IMR-90 (cell line): Measurements from ENCODE around the gene LAPTM5. TPM values are rescaled to one million over a fixed set of nuclear protein-coding genes. Genes with fewer than 3 reads are reported as not detected.
A peak's percentile ranks its signal among the peaks of the same experiment; 100 is the strongest.

Experiments used
- ATAC-seq: fragments of 200-7000 bp; cut with Tn5 transposase; 2 replicates; pipeline ENCODE4 v1.9.1; 2020; ENCODE audit warnings: low read depth, mild to moderate bottlenecking, moderate library complexity
- BruUV-seq: library from RNA; stranded (reverse); fragments of 400-500 nt; replicated peaks from 2 replicates; lab custom pipeline; 2021; lab: Mats Ljungman, UMichigan
- CTCF ChIA-PET: fragments of 300-600 bp; formaldehyde crosslinking; extraction: SDS; loops from one replicate; lab custom pipeline; 2021; ENCODE audit warnings: antibody characterized with exemption; lab: Yijun Ruan, JAX
- POLR2A ChIA-PET: fragments of 300-600 bp; sonication (Branson Sonifier 250); formaldehyde crosslinking; loops from one replicate; lab custom pipeline; 2022; ENCODE audit warnings: antibody characterized with exemption; ENCODE audit not compliant: unreplicated experiment; lab: Charles Lee
- DNase-seq: peaks from one replicate; pipeline ENCODE4 v3.0.0; 2013
- H2AFZ ChIP-seq: replicated peaks from 2 replicates; pipeline ENCODE3; 2013; ENCODE audit warnings: low read length, mild to moderate bottlenecking; ENCODE audit not compliant: poor library complexity
- H2AK5ac ChIP-seq: 2 replicates; pipeline ENCODE4 v1.6.1; 2013; ENCODE audit warnings: low read depth, low read length, inconsistent platforms
- H2AK9ac ChIP-seq: replicated peaks from 2 replicates; pipeline ENCODE3; 2013; ENCODE audit warnings: mild to moderate bottlenecking, low read depth, low read length, moderate library complexity; ENCODE audit not compliant: poor library complexity
- H2BK120ac ChIP-seq: 2 replicates; pipeline ENCODE4 v1.6.1; 2013; ENCODE audit warnings: low read depth, low read length, inconsistent platforms
- H2BK15ac ChIP-seq: 3 replicates; pipeline ENCODE4 v1.6.1; 2013; ENCODE audit warnings: low read depth, low read length, inconsistent platforms
- H2BK20ac ChIP-seq: 2 replicates; pipeline ENCODE4 v1.6.1; 2013; ENCODE audit warnings: low read depth, mild to moderate bottlenecking, inconsistent platforms, low read length, moderate library complexity
- H2BK5ac ChIP-seq: 2 replicates; pipeline ENCODE4 v1.6.1; 2013; ENCODE audit warnings: mild to moderate bottlenecking, low read depth, low read length, inconsistent platforms; ENCODE audit not compliant: poor library complexity, severe bottlenecking
- H3K14ac ChIP-seq: replicated peaks from 2 replicates; pipeline ENCODE4 v1.6.1; 2013; ENCODE audit warnings: low read depth, low read length, inconsistent platforms
- H3K18ac ChIP-seq: 2 replicates; pipeline ENCODE4 v1.6.1; 2013; ENCODE audit warnings: low read depth, low read length, control low read depth
- H3K23ac ChIP-seq: 2 replicates; pipeline ENCODE4 v1.6.1; 2013; ENCODE audit warnings: low read depth, low read length, inconsistent platforms
- H3K27ac ChIP-seq: 2 replicates; pipeline ENCODE4 v1.5.1; 2013; ENCODE audit warnings: mild to moderate bottlenecking, control low read depth, low read length; ENCODE audit not compliant: insufficient read depth
- H3K27me3 ChIP-seq: 2 replicates; pipeline ENCODE4 v1.6.1; 2013; ENCODE audit warnings: low read length; ENCODE audit not compliant: control insufficient read depth, insufficient read depth
- H3K36me3 ChIP-seq: 2 replicates; pipeline ENCODE4 v1.6.1; 2013; ENCODE audit warnings: low read length, mixed read lengths; ENCODE audit not compliant: control insufficient read depth, insufficient read depth
- H3K4ac ChIP-seq: 2 replicates; pipeline ENCODE4 v1.6.1; 2013; ENCODE audit warnings: low read depth, low read length, inconsistent platforms
- H3K4me1 ChIP-seq: 2 replicates; pipeline ENCODE4 v1.6.1; 2013; ENCODE audit warnings: low read length, mixed read lengths; ENCODE audit not compliant: control insufficient read depth, insufficient read depth
- H3K4me2 ChIP-seq: 2 replicates; pipeline ENCODE4 v1.6.1; 2013; ENCODE audit warnings: low read depth, mild to moderate bottlenecking, control low read depth, low read length, moderate library complexity
- H3K4me3 ChIP-seq: 2 replicates; pipeline ENCODE4 v1.5.1; 2013; ENCODE audit warnings: low read depth, mild to moderate bottlenecking, control low read depth, low read length, moderate library complexity; ENCODE audit not compliant: insufficient read depth
- H3K56ac ChIP-seq: 2 replicates; pipeline ENCODE4 v1.6.1; 2013; ENCODE audit warnings: low read length, inconsistent platforms; ENCODE audit not compliant: insufficient read depth; ENCODE audit errors: extremely low read depth
- H3K79me1 ChIP-seq, 2 experiments: 2 replicates each; pipeline ENCODE4 v1.6.1; 2013; ENCODE audit warnings: low read length in 2 of 2, inconsistent platforms in 1 of 2, low read depth in 1 of 2
- H3K9ac ChIP-seq: 2 replicates; pipeline ENCODE4 v1.6.1; 2013; ENCODE audit warnings: low read depth, low read length, control low read depth
- H3K9me1 ChIP-seq: 2 replicates; pipeline ENCODE4 v1.6.1; 2013; ENCODE audit warnings: low read length, inconsistent platforms; ENCODE audit not compliant: insufficient read depth
- H3K9me3 ChIP-seq: 2 replicates; pipeline ENCODE4 v1.6.1; 2013; ENCODE audit warnings: low read length; ENCODE audit not compliant: control insufficient read depth, insufficient read depth
- H4K20me1 ChIP-seq: 2 replicates; pipeline ENCODE4 v1.6.1; 2013; ENCODE audit warnings: low read length, inconsistent platforms; ENCODE audit not compliant: insufficient read depth
- H4K5ac ChIP-seq: 2 replicates; pipeline ENCODE4 v1.6.1; 2013; ENCODE audit warnings: mild to moderate bottlenecking, low read depth, low read length, control low read depth
- H4K8ac ChIP-seq, 2 experiments: 2 replicates each; pipeline ENCODE4 v1.6.1; 2013; ENCODE audit warnings: low read depth in 2 of 2, low read length in 2 of 2, control low read depth in 1 of 2, inconsistent platforms in 1 of 2
- H4K91ac ChIP-seq: 2 replicates; pipeline ENCODE4 v1.6.1; 2013; ENCODE audit warnings: low read depth, low read length, inconsistent platforms; ENCODE audit not compliant: insufficient read depth
- BHLHE40 ChIP-seq: fragments of 150-350 bp; IDR thresholded peaks from 2 replicates; pipeline ENCODE4 v1.6.1; 2016; ENCODE audit warnings: mild to moderate bottlenecking, low read depth, low read length
- CEBPB ChIP-seq: IDR thresholded peaks from 2 replicates; pipeline ENCODE4 v1.6.1; 2012; ENCODE audit warnings: low read depth, low read length, improper control_type of control experiment
- CHD1 ChIP-seq: IDR thresholded peaks from 2 replicates; pipeline ENCODE4 v1.6.1; 2012; ENCODE audit warnings: low read depth, low read length, improper control_type of control experiment
- CTCF ChIP-seq: conservative IDR thresholded peaks from 2 replicates; pipeline ENCODE4 v1.5.1; 2012; ENCODE audit warnings: mild to moderate bottlenecking, low read depth, low read length, improper control_type of control experiment
- ELK1 ChIP-seq: fragments of 150-350 bp; IDR thresholded peaks from 2 replicates; pipeline ENCODE4 v1.6.1; 2016; ENCODE audit warnings: low read depth, mild to moderate bottlenecking, low read length, moderate library complexity, borderline replicate concordance
- FOS ChIP-seq: fragments of 150-350 bp; IDR thresholded peaks from 2 replicates; pipeline ENCODE4 v1.6.1; 2016; ENCODE audit warnings: low read depth, low read length
- MAFK ChIP-seq: IDR thresholded peaks from 2 replicates; pipeline ENCODE4 v1.6.1; 2012; ENCODE audit warnings: low read depth, low read length, improper control_type of control experiment
- MAZ ChIP-seq: IDR thresholded peaks from 2 replicates; pipeline ENCODE4 v1.6.1; 2012; ENCODE audit warnings: low read depth, mild to moderate bottlenecking, low read length, improper control_type of control experiment, moderate library complexity, borderline replicate concordance
- MXI1 ChIP-seq: IDR thresholded peaks from 2 replicates; pipeline ENCODE4 v1.6.1; 2012; ENCODE audit warnings: low read depth, mild to moderate bottlenecking, low read length, moderate library complexity, borderline replicate concordance
- NFE2L2 ChIP-seq: fragments of 150-350 bp; IDR thresholded peaks from 2 replicates; pipeline ENCODE4 v1.6.1; 2016; ENCODE audit warnings: low read depth, mild to moderate bottlenecking, low read length
- POLR2A ChIP-seq: IDR thresholded peaks from 2 replicates; pipeline ENCODE4 v1.6.1; 2012; ENCODE audit warnings: mild to moderate bottlenecking, low read depth, low read length
- RAD21 ChIP-seq: IDR thresholded peaks from 2 replicates; pipeline ENCODE4 v1.6.1; 2012; ENCODE audit warnings: low read length, improper control_type of control experiment
- RCOR1 ChIP-seq: IDR thresholded peaks from 2 replicates; pipeline ENCODE4 v1.6.1; 2012; ENCODE audit warnings: mild to moderate bottlenecking, low read length, improper control_type of control experiment; ENCODE audit not compliant: insufficient replicate concordance
- RFX5 ChIP-seq: IDR thresholded peaks from 2 replicates; pipeline ENCODE4 v1.8.0; 2012; ENCODE audit warnings: low read depth, mild to moderate bottlenecking, low read length, moderate library complexity
- SMC3 ChIP-seq: fragments of 150-350 bp; IDR thresholded peaks from 2 replicates; pipeline ENCODE4 v1.6.1; 2016; ENCODE audit warnings: low read depth, mild to moderate bottlenecking, antibody characterized with exemption, low read length, moderate library complexity
- USF2 ChIP-seq: fragments of 150-350 bp; IDR thresholded peaks from 2 replicates; pipeline ENCODE4 v1.6.1; 2017; ENCODE audit warnings: mild to moderate bottlenecking, antibody characterized with exemption, low read length, low read depth
- WGBS, 2 experiments: methylation state at CpG; one replicate each; pipeline versions ENCODE4 v1.1.5 to v1.1.7; 2013; ENCODE audit warnings: missing lambda C conversion rate in 2 of 2; ENCODE audit not compliant: insufficient read length in 1 of 2; ENCODE audit errors: extremely low coverage in 2 of 2; 5-methylcytosine and 5-hydroxymethylcytosine counted together
- dilution Hi-C: fragments of 300-500 bp; cut with HindIII; formaldehyde crosslinking; loops from one replicate; pipeline ENCODE4 v1.14.3; 2018; ENCODE audit warnings: low sequenced_read_pairs; ENCODE audit not compliant: unreplicated experiment
- in situ Hi-C: fragments of 300-500 bp; cut with MboI; formaldehyde crosslinking; loops from 3 replicates; pipeline ENCODE4 v1.14.3; 2019; ENCODE audit warnings: low sequenced_read_pairs, inconsistent platforms, mixed read lengths
- intact Hi-C: fragments of 100-400 bp; cut with micrococcal nuclease; formaldehyde crosslinking; loops from 2 replicates; pipeline ENCODE4 v1.10.0; 2022
- polyA plus RNA-seq, 3 experiments: library from polyadenylated mRNA; depleted of rRNA; stranded (reverse); fragments of >200 nt; gene quantifications; 2 replicates each; pipeline ENCODE4 v1.2.3, GENCODE V29; 2012; ENCODE audit warnings: low replicate concordance in 1 of 3
- total RNA-seq: library from RNA; depleted of rRNA; stranded (reverse); fragments of >200 nt; gene quantifications from 2 replicates; pipeline ENCODE4 v1.2.3, GENCODE V29; 2012

LAPTM5 gene
- total and polyA plus RNA-seq, 2 of the 4 experiments (the other 2 are of a cell fraction) = 0.09 TPM; not detected in 1

- H3K4me3 ChIP-seq = no peak overlapping the region
- POLR2A ChIA-PET = no interaction called here
- H3K27ac ChIP-seq = no peak overlapping the region
- peak; percentile 21 for DNase-seq
- no TSS peak for BruUV-seq
- H3K79me1 ChIP-seq = no peaks in the 10 kb centered on the region
- H4K20me1 ChIP-seq = no peaks in the 10 kb centered on the region
- H2BK20ac ChIP-seq = no peak overlapping the region
- in situ Hi-C loops = no loop called here
- H3K9ac ChIP-seq = no peak overlapping the region
- H4K91ac ChIP-seq = no peak overlapping the region
- 38% methylated on average over 2 of the region's 12 CpGs; no CpG with 5 or more reads in 1 of the 2 experiments for WGBS, 2 experiments
- H3K4me1 ChIP-seq = no peaks in the 10 kb centered on the region
- no peak overlapping the region for H3K14ac ChIP-seq
- peaks cover 35% of the 10 kb centered on the region for H3K27me3 ChIP-seq
- CTCF ChIA-PET = no interaction called here
- H3K4ac ChIP-seq = no peak overlapping the region
- no peak overlapping the region for H4K5ac ChIP-seq
- dilution Hi-C loops = no loop called here
- no peak overlapping the region for H3K56ac ChIP-seq
- TF ChIP-seq MAFK = no peak
- no peak for TF ChIP-seq CTCF
- TF ChIP-seq ELK1 = no peak
- TF ChIP-seq USF2 = no peak
- no peak for TF ChIP-seq CHD1
- no peak for TF ChIP-seq RAD21
- no peak for TF ChIP-seq RFX5
- TF ChIP-seq RCOR1 = no peak
- TF ChIP-seq MXI1 = no peak
- TF ChIP-seq CEBPB = no peak
- TF ChIP-seq MAZ = no peak
- no peak for TF ChIP-seq FOS
- TF ChIP-seq SMC3 = no peak
- no peak for TF ChIP-seq NFE2L2
- no peak for TF ChIP-seq POLR2A
- no peak for TF ChIP-seq BHLHE40
- H2AK5ac ChIP-seq = no peak overlapping the region
- H3K36me3 ChIP-seq = no peaks in the 10 kb centered on the region
- H4K8ac ChIP-seq = no peak overlapping the region
- H2AK9ac ChIP-seq = peak overlapping the region; percentile 19
- H3K4me2 ChIP-seq = no peak overlapping the region
- no peaks in the 10 kb centered on the region for H3K9me1 ChIP-seq
- H2BK120ac ChIP-seq = no peak overlapping the region
- no peak overlapping the region for H3K23ac ChIP-seq
- peaks cover 7% of the 10 kb centered on the region for H3K9me3 ChIP-seq
- intact Hi-C loops = no loop called here
- H3K18ac ChIP-seq = no peak overlapping the region
- H2BK5ac ChIP-seq = no peak overlapping the region
- H2AFZ ChIP-seq = peak overlapping the region; percentile 14
- no peak for ATAC-seq
- no peak overlapping the region for H2BK15ac ChIP-seq
Observed at GRCh38 chr1:30741239-30741894, 16.2 kb downstream of the LAPTM5 start.
